GM18507 (cell line): Measurements from ENCODE around the gene CFLAR.
"Not testable (repeated sequence)": the region's sequence is repeated elsewhere in the genome, so short reads cannot be mapped to it uniquely, and the experiment has no call there.

Experiments
- DNase-seq: peaks from one replicate; pipeline ENCODE4 v3.0.0; 2011; ENCODE audit warnings: low read depth; ENCODE audit not compliant: insufficient read length; ENCODE audit errors: extremely low spot score
- FAIRE-seq: peaks from 2 replicates; lab custom pipeline; 2011; peaks lifted over from hg19 to GRCh38; lab: Jason Lieb, UNC

CFLAR gene

GRCh38 chr2:201116115-201116958, at the start of gene CFLAR:
TSS of gene CFLAR (plus strand) at chr2:201116164. CDS start at chr2:201129866, 13,702 bp downstream.
- DNase-seq (no peak), FAIRE-seq (peak; percentile 69)

DNA sequence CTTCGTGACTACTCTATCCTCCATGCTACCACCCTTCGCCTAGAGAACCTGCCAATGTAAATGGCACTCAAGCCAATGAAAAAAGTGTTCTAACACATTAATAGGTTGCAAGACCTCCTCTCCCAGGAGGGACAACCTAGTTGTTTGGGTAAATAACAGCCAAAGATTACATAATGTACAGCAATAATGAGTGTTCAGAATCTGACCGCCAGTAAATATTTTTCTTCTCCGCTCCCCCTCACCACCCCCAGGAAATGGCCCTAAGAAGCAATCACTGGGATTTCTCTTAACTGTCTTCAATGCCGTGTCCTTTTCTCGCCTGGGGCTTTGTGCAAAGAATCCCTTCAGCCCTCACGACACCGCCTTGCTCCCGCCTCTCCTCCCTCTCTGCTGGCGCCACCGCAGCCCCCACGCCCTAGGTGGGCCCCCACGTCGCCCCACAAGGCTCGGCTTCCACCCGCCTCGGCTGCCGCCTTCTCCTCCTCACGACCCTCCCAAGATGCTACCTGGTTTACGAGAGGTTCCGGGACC, 45.0 kb upstream of the CFLAR start:
- FAIRE-seq (no peak), DNase-seq (no peak)

DNA sequence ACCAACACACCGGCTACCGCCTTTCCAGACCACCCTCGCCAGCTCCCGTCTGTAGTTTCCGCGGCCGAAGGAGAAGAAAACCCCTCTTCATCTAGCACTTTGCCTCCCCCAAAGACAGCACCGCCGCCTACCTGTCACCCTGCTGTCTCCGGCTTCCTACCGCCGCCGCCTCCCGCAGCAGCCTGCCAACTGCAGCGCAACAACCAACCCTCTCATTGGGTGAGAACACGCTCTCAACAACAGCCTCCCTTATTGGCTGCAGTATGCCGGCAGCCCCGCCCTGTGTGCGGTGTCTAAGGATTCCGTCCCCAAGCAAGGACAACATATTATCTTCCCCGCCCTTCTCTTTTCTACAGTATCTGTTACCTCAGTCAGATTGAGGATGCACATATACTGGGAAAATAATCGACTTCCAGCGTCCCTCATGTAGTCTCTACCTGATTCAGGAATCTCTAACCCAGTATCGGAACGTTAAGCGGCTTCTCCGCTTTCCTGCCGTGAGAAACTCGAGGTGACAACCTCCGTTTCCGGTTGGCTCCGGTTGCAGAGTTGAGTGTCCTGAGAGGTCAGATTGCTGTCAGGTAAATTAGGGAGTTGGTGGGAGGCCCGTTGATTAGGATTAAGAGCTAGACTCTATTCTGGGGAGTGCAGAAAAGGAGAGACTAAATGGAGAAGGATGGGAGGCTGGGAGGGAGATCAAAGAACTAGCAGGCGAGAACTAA, 44.3 kb upstream of the CFLAR start, which contains the start of the genes HYCC2 and NDUFB3:
Gene HYCC2, minus strand, starts transcription at position 193 of the 722 bp plus-strand sequence. CDS start 47,662 bp downstream, outside the sequence.
Gene NDUFB3, plus strand, starts transcription at position 523 of the 722 bp plus-strand sequence. CDS start 6,882 bp downstream, outside the sequence.
- DNase-seq (peak; percentile 86), FAIRE-seq (peak; percentile 99)

- FAIRE-seq (no peak), DNase-seq (no peak)
Measured at GRCh38 chr2:201072201-201072530, 43.8 kb upstream of the CFLAR start.

GRCh38 chr2:201073071-201073470, 42.9 kb upstream of the CFLAR start:
- DNase-seq (no peak), FAIRE-seq (no peak)

GRCh38 chr2:201074996-201075395, 41.0 kb upstream of the CFLAR start:
- no peak for FAIRE-seq
- no peak for DNase-seq

DNA sequence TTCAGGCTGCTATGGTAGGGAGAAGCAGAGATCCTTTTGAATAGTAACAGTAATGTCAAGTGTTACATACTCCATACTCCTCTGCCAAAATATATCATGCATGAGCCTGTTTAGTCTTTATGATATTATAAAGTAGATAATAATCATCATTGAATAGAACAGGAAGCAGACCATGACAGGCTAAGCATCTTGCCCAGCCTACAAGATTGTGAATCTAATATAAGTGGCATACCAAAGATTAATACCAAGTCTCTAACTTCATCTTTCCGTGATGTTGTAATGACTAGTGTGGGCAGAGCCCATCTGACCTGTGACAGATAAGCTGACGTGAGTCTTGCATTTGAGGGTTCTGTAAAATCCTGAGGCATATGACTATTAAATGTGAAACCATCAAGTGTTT, 31.1 kb upstream of the CFLAR start:
- FAIRE-seq = no peak
- no peak for DNase-seq

- no peak for FAIRE-seq
- no peak for DNase-seq
Measured at GRCh38 chr2:201090574-201090973, 25.4 kb upstream of the CFLAR start.

GRCh38 chr2:201093573-201093972, 22.4 kb upstream of the CFLAR start:
- FAIRE-seq (no peak), DNase-seq (no peak)

DNA sequence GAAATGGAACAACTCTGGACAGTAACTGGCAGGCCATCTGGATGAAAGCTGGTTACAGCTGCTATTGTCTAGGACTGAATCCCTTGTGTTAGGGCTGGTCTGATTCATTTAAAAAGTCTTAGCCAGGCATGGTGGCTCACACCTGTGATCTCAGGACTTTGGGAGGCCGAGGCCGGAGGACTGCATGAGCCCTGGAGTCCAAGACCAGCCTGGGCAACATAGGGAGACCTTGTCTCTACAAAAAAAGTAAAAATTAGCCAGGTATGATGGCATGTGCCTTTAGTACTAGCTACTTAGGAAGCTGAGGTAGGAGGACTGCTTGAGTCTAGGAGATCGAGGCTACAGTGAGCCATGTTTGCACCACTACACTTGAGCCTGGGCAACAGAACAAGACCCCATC, 15.5 kb upstream of the CFLAR start:
- DNase-seq (no peak), FAIRE-seq (no peak)

GRCh38 chr2:201105759-201106158, 10.2 kb upstream of the CFLAR start:
- no peak for DNase-seq
- no peak for FAIRE-seq

DNA sequence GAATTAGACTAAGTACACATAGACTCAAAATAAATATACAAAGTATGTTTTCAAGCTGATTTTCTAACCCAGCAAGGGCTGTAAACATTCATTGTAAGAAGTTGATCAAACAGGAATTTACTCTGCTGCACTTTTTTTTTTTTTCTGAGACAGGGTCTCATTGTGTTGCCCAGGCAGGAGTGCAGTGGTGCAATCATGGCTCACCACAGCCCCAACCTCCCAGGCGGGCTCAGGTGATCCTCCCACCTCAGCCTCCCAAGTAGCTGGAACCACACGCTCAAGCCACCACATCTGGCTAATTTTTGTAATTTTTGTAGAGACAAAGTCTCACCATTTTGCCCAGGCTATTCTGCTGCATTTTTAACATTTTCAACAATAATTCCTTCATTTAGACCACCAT, 8.3 kb upstream of the CFLAR start:
- DNase-seq = no peak
- no peak for FAIRE-seq

GRCh38 chr2:201108341-201108740, 7.6 kb upstream of the CFLAR start:
- FAIRE-seq = no peak
- DNase-seq = no peak

GRCh38 chr2:201109186-201109585, 6.8 kb upstream of the CFLAR start:
- no peak for DNase-seq
- no peak for FAIRE-seq

GRCh38 chr2:201110615-201111014, 5.3 kb upstream of the CFLAR start:
- no peak for DNase-seq
- FAIRE-seq = no peak

DNA sequence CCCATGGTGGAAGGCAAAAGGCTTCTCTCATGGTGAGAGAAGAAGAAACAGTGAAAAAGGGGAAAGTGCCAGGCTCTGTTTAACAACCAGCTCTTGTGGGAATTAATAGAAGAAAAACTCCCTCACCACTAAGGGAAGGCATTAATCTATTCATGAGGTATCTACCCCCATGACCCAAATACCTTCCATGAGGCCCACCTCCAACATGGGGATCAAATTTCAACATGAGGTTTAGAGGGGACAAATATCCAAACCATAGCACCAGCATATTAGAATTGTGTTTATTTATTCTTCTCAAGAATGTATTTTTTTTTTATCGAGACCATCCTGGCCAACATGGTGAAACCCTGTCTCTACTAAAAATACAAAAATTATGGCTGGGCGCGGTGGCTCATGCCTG, 4.9 kb upstream of the CFLAR start:
- no peak for DNase-seq
- FAIRE-seq = no peak

DNA sequence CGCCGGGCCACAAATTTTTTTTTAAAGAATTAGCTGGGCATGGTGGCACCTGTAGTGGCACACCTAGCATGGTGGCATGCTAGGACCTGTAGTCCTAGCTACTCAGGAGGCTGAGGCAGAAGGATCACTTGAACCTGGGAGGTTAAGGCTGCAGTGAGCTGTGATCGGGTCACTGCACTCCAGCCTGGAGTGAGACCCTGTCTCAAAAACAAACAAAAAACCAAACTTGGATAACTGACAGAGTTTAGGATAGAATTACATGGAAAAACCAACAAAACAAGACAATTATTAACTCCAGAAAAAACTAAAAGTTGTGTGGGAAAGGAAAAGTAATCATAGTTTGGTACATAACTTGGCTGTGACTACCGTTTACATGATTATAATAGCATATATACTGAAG, 1.6 kb upstream of the CFLAR start:
- no peak for FAIRE-seq
- DNase-seq = no peak

DNA sequence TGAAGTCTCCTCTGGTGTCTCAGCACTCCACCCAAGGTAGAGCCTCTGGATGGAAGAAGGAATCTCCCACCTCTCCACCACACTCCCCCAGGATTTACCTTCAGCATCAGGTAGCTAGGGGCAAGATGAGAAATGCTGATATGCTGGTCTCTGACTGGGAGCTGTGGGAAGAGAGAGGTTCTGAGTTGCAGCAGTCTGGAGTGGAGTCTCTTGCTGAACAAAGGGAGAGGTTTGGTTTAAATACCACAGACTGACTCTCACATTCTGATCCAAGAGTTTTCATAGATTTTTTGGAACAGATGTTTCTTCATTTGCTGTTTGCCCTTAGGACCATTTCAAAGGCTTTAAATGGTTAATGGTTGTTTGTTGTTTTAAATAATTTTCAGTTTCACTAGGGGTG, 1.1 kb upstream of the CFLAR start:
- DNase-seq = no peak
- FAIRE-seq = no peak

GRCh38 chr2:201116959-201117734, 1.2 kb downstream of the CFLAR start:
- peak; percentile 86 for FAIRE-seq
- no peak for DNase-seq

DNA sequence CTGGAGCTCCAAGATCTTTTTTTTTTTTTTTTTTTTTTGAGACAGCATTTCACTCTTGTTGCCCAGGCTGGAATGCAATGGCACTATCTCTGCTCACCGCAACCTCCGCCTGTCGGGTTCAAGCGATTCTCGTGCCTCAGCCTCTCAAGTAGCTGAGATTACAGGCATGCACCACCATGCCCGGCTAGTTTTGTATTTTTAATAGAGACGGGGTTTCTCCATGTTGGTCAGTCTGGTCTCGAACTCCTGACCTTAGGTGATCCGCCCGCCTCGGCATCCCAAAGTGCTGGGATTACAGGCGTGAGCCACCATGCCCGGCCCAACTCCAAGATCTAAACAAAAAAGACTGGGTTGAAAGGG, 1.8 kb downstream of the CFLAR start:
- not testable (repeated sequence) for FAIRE-seq, DNase-seq
